BJ (cell line): ENCODE measurements around the gene SBF1. TPM values are rescaled to one million over a fixed set of nuclear protein-coding genes. Genes with fewer than 3 reads are reported as not detected.
A peak's percentile ranks its signal among the peaks of the same experiment; 100 is the strongest.

Experiments used
- CTCF ChIA-PET: fragments of 350-600 bp; formaldehyde crosslinking; extraction: SDS; loops from one replicate; lab custom pipeline; 2021; ENCODE audit warnings: antibody characterized with exemption, inconsistent platforms; lab: Yijun Ruan, JAX
- POLR2A ChIA-PET: fragments of 300-600 bp; sonication (Branson Sonifier 250); formaldehyde crosslinking; extraction: SDS; loops from one replicate; lab custom pipeline; 2021; ENCODE audit warnings: antibody characterized with exemption; lab: Charles Lee
- DNase-seq: peaks from one replicate; pipeline ENCODE4 v3.0.0-alpha.2; 2011; ENCODE audit warnings: low read depth
- H3K27me3 ChIP-seq: 2 replicates; pipeline ENCODE4 v1.6.0; 2011; ENCODE audit warnings: low read length; ENCODE audit not compliant: control insufficient read depth, insufficient read depth
- H3K36me3 ChIP-seq: 2 replicates; pipeline ENCODE4 v1.5.1; 2011; ENCODE audit warnings: low read length; ENCODE audit not compliant: control insufficient read depth, insufficient read depth
- H3K4me3 ChIP-seq: 2 replicates; pipeline ENCODE4 v1.5.1; 2011; ENCODE audit warnings: low read depth, mild to moderate bottlenecking, control low read depth, low read length
- CTCF ChIP-seq: IDR thresholded peaks from 2 replicates; pipeline ENCODE4 v1.5.1; 2011; ENCODE audit warnings: low read depth, mild to moderate bottlenecking, control low read depth, inconsistent platforms, low read length, moderate library complexity; ENCODE audit not compliant: insufficient read depth
- polyA minus RNA-seq: library from RNA; depleted of rRNA, polyadenylated mRNA; stranded (reverse); fragments of >200 nt; gene quantifications from 2 replicates; pipeline ENCODE4 v1.2.3, GENCODE V29; 2011; rRNA and poly(A)+ RNA removed
- polyA plus RNA-seq: library from polyadenylated mRNA; depleted of rRNA; stranded (reverse); fragments of >200 nt; gene quantifications from 2 replicates; pipeline ENCODE4 v1.2.3, GENCODE V29; 2011; rRNA removed

Gene SBF1
- polyA plus RNA-seq: 21.7 and 34.7 TPM in 2 replicates
- polyA minus RNA-seq: 46.7 and 52.5 TPM in 2 replicates

GRCh38 chr22:50474710-50475651, at the start of gene SBF1:
Gene SBF1 (minus strand): TSS chr22:50475035. CDS start chr22:50474840, 195 bp downstream.
- CTCF ChIA-PET: no interaction called here
- DNase-seq: peak; percentile 31
- POLR2A ChIA-PET: no interaction called here
- Histone ChIP-seq H3K27me3 (peaks cover 3% of the 10 kb centered on the region; the same call in 1 of the 2 replicates), H3K4me3 (peak within 1 kb of the TSS; percentile 64), H3K36me3 (peaks cover 5% of the 10 kb centered on the region)
- TF ChIP-seq CTCF: no peak

DNA sequence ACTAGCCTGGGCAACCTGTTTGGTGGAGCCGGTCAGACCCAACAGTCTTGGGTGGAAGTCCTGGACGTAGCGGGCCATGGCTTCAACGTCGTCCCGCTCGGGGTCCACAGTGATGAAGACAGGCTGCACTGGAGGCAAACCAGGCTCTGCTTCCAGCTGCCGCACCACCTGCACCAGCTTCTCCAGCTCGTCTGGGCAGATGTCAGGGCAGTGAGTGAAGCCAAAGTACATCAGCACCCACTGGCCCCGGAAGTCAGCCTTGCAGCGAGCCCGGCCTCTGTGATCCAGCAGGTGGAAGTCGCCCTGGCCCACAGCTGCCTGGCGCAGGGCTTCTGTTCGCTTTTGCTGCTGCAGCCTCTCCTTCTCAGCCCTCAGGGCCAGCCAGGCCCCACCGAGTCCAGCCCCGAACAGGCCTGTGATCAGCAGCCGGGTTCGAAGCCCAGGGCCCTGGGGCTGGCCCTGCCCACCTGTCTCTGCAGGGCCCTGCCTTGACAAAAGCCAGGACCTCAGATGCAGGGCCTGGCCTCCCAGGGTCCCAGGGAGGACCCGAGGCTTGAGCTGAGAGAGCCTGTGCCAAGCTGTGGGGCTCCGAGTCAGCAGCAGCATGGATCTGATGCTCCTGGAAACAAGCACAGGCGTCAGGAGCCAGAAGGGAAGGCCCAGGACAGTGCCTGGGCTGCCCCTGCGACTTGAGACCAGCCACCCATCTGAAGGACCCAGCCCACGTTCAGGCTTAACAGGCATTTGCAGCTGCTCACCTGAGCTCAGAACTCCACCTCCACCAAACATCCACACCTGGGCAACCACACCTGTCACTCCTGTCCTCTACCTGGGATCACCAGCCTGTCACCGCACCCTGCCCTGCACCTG, 49.2 kb upstream of the SBF1 start:
- peak overlapping the region; percentile 75 for H3K4me3 ChIP-seq

GRCh38 chr22:50523458-50523805, 48.6 kb upstream of the SBF1 start:
- no peak for TF ChIP-seq CTCF
- Histone ChIP-seq H3K4me3 (no peak overlapping the region), H3K27me3 (no peaks in the 10 kb centered on the region), H3K36me3 (peaks cover 26% of the 10 kb centered on the region)
- CTCF ChIA-PET: no interaction called here
- DNase-seq: no peak
- POLR2A ChIA-PET: no interaction called here

More for the DNA sequence above, 49.2 kb upstream of the SBF1 start:
- no peak for DNase-seq
- POLR2A ChIA-PET: interaction anchor here (0.6 kb wide), 1 partner anchor 15 kb away, joined by 4 read pairs; no protein-coding TSS in a partner anchor
- CTCF ChIA-PET: interaction anchor here (2.2 kb wide), 2 partner anchors 8 to 97 kb away, joined by 14 to 22 read pairs; no protein-coding TSS in a partner anchor
- H3K27me3 ChIP-seq: no peaks in the 10 kb centered on the region
- peaks cover 24% of the 10 kb centered on the region for H3K36me3 ChIP-seq
- TF ChIP-seq CTCF: no peak

- no peaks in the 10 kb centered on the region for H3K27me3 ChIP-seq
- no peak for TF ChIP-seq CTCF
- H3K4me3 ChIP-seq: no peak overlapping the region
- ChIA-PET POLR2A (no interaction called here), CTCF (no interaction called here)
- DNase-seq: no peak
- peaks cover 30% of the 10 kb centered on the region for H3K36me3 ChIP-seq
Observed at GRCh38 chr22:50522806-50523438, 48.1 kb upstream of the SBF1 start.
